ENCODE data around the gene KIZ.

Gene KIZ

DNA sequence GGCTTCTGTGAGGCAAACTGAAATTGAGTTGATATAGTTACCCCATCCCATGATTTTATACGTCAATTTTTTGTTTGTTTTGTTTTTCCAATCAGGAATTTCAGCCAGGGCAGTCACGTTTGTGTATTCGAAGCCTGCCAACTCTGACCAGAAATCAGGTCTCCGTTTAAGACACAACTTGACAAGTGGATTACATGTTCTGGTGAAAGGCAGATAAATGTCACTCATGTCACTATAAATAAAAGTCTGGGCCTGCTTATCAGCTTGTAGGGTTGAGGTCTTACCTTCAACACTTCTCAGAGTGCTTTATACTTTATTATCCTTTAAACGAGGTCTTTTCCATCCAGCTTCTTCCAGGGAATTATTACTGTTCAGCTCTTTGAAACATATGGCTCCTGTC lies 168.9 kb downstream of the KIZ start:
- no peak overlapping the region for H3K4me3 ChIP-seq (ENCODE audit: low read depth, low read length)
- TF ChIP-seq, protein P1, sequence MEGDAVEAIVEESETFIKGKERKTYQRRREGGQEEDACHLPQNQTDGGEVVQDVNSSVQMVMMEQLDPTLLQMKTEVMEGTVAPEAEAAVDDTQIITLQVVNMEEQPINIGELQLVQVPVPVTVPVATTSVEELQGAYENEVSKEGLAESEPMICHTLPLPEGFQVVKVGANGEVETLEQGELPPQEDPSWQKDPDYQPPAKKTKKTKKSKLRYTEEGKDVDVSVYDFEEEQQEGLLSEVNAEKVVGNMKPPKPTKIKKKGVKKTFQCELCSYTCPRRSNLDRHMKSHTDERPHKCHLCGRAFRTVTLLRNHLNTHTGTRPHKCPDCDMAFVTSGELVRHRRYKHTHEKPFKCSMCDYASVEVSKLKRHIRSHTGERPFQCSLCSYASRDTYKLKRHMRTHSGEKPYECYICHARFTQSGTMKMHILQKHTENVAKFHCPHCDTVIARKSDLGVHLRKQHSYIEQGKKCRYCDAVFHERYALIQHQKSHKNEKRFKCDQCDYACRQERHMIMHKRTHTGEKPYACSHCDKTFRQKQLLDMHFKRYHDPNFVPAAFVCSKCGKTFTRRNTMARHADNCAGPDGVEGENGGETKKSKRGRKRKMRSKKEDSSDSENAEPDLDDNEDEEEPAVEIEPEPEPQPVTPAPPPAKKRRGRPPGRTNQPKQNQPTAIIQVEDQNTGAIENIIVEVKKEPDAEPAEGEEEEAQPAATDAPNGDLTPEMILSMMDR (conservative IDR thresholded peaks at IDR 0.05; ENCODE audit: low read depth, low read length): no peak
- DNase-seq (ENCODE audit: low read depth): no peak
